Hindlimb muscle (tissue), 1 donor: Measurements from ENCODE around the gene CSN2. TPM values are rescaled to one million over a fixed set of nuclear protein-coding genes. Genes with fewer than 3 reads are reported as not detected.
A peak's percentile ranks its signal among the peaks of the same experiment; 100 is the strongest.
"Not testable (repeated sequence)": the region's sequence is repeated elsewhere in the genome, so short reads cannot be mapped to it uniquely, and the experiment has no call there.

ENCODE experiments used
- DNase-seq: peaks from one replicate; pipeline ENCODE4 v3.0.0-alpha.2; 2013
- polyA plus RNA-seq: library from polyadenylated mRNA; unstranded; fragments of 120-200 nt; gene quantifications from one replicate; pipeline ENCODE4 v1.2.1, GENCODE V29; 2013; ENCODE audit not compliant: insufficient read length

The CSN2 gene, protein sequence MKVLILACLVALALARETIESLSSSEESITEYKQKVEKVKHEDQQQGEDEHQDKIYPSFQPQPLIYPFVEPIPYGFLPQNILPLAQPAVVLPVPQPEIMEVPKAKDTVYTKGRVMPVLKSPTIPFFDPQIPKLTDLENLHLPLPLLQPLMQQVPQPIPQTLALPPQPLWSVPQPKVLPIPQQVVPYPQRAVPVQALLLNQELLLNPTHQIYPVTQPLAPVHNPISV
- polyA plus RNA-seq = not detected

GRCh38 chr4:69965628-69966027, at the start of gene CSN2:
Gene CSN2 (minus strand): TSS chr4:69965728. CDS start chr4:69960995, 4,733 bp downstream.
- no peak for DNase-seq

GRCh38 chr4:70008771-70009170, 43.2 kb upstream of the CSN2 start:
- DNase-seq = no peak

DNA sequence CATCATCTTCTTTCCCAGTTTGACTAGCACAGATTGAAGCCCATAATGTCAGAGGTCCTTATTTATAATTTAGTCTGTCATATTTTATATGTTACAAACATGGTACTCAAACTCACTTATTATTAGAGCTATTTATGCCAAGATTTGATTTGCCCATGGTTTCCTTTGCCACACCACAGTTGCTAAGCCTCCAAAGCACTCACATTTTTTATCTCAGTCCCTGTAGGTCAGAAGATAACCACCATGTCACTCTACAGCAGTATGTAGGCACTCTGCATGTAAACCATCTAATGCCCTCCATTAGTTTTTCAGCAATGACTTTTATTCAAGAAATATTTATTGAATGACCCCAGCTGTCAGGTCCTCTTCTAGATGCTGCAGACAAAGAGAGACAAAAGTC, 37.0 kb upstream of the CSN2 start:
- DNase-seq = no peak

DNA sequence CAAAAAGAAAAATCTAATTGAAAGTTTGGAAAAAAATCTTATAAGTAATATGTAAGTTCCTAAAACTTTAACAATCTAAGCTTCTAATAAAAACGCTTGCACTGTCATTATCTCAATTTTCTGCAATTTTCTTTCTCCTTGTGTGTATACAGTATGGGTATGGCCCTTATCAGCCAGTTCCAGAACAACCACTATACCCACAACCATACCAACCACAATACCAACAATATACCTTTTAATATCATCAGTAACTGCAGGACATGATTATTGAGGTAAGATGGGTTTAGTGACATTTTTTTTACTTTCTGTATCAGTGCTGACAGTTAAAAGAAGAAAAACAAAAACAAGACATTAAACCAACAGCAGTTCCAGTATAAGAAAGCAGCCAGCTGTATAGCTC, 35.2 kb upstream of the CSN2 start:
- no peak for DNase-seq

DNA sequence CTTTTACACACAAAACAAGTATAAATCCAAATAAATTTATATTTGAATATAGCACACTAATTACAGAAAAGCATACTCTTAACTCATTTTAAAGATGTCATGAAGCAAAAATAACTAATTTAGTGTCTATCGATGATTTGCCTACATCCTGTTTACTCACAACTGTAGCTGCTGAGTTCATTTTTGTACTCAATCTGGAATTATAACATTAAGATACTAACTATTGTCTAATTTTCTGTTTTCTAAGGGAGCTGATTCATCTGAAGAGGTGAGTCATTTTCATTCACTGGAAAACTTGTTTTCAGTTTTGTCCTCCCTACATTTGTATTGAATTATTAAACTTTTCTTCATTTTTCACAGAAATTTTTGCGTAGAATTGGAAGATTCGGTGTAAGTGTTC, 33.9 kb upstream of the CSN2 start:
- no peak for DNase-seq

DNA sequence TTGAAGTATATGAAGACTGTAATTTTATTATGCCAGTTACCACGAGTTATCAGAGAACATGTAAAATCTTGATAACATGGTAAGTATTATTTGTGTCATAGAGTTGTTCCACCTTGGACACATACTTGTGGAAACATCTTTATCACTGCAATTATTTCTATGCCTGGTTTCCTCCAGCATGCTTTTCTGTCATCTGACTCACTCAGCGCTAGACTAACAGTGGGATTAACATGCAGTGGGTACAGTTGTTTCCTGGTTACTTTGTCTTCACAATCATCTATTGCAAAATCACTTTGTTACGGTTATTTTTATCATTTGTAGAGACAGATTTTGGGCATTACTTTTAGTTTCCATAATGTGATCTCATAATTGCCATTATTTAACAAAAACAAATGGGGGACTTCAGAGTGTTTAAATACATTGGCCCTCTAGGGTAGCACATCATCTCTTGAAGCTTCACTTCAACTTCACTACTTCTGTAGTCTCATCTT, 30.0 kb upstream of the CSN2 start, which contains the start of gene STATH:
Gene STATH, plus strand, starts transcription at position 441 of the 491 bp plus-strand sequence. CDS start 2,472 bp downstream, outside the sequence.
- DNase-seq = no peak

- no peak for DNase-seq
Measured at GRCh38 chr4:69994782-69995181, 29.3 kb upstream of the CSN2 start.

DNA sequence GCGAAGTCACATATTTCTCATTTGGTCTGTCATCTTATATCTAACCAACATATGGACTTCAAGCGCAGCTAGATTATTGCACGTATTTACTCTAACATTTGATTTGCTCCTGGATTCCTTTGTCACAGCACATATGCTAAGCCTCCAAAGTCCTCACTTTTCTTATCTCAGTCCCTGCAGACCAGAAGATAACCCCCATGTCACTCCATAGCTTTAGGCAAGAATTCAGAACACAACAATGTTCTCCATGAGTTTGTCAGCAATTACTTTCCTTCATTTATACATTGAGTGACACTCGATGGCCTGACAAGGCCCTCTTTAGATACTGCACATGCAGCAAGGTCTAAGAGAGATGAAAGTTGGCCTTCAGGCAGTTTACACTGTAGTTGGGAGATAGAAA, 25.5 kb upstream of the CSN2 start:
- DNase-seq = no peak

DNA sequence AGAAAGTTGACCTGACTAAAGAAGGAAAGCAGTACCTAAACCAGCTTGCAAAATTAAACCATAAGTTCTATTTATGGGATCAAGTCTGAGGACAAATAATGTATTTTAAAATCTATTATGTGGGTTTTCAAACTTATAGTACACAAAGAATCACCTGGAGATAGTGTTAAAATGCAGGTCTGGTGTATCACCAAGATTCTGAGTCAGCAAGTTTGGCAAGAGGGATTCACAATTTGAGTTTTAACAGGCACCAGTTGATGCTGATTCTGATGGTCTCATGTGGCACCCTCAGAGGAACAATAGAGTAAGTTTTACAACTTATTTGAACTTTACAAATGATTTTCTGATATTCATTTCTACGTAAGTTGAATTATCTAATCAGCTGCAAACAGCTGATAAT, 21.1 kb upstream of the CSN2 start:
- DNase-seq = no peak

DNA sequence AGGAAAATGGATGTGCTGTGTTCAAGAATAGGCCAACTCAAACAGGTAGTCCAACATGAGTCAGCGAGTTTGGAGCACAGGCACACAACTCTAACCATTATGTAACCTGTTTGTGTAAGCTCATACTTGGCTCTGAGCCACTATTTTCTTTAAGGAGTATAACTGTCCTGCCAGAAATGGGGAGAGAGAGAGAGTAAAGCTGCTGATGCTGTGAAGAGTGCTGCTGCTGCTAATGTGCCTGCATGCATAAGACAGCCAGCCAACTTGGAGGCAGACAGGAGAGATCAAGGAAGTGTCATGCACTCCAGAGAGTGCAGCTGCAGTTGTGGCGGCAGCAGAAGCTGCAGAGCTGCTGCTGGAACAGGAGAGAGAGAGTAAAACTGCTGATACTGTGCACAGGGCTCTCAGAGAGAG, 18.5 kb upstream of the CSN2 start:
- DNase-seq = peak; percentile 50

GRCh38 chr4:69977582-69977981, 12.1 kb upstream of the CSN2 start:
- no peak for DNase-seq

- DNase-seq = peak; percentile 33
Measured at GRCh38 chr4:69974631-69975030, 9.1 kb upstream of the CSN2 start.

- DNase-seq = no peak
Measured at GRCh38 chr4:69970071-69970470, 4.5 kb upstream of the CSN2 start.

GRCh38 chr4:69957209-69957608, 8.3 kb downstream of the CSN2 start:
- DNase-seq = no peak

GRCh38 chr4:69951602-69952001, 13.9 kb downstream of the CSN2 start:
- no peak for DNase-seq

- DNase-seq = no peak
Measured at GRCh38 chr4:69936566-69936965, 29.0 kb downstream of the CSN2 start.

- DNase-seq = no peak
Measured at GRCh38 chr4:69934150-69934549, 31.4 kb downstream of the CSN2 start.

DNA sequence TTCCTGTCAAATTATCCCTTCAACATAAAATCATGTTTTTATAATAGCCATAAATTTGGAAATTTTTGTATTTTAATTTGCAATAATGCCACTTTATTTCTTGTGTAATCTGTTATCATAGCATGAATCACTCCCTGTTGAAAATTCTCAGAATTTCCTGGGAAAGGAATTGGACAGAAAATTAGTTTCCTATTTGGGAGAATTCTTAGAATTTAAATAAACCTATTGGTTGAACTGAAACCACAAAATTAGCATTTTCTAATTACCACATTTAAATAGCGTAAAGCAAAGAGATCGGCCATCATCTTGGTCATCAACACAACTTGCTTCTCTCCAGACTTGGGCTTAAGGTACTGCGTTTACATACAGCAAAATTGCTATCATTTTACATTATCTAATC, 34.8 kb downstream of the CSN2 start, which contains the start of gene CSN1S1:
Gene CSN1S1, plus strand, starts transcription at position 301 of the 400 bp plus-strand sequence. CDS start 1,488 bp downstream, outside the sequence.
- DNase-seq = no peak

- not testable (repeated sequence) for DNase-seq
Measured at GRCh38 chr4:69923782-69924410, 41.6 kb downstream of the CSN2 start.

DNA sequence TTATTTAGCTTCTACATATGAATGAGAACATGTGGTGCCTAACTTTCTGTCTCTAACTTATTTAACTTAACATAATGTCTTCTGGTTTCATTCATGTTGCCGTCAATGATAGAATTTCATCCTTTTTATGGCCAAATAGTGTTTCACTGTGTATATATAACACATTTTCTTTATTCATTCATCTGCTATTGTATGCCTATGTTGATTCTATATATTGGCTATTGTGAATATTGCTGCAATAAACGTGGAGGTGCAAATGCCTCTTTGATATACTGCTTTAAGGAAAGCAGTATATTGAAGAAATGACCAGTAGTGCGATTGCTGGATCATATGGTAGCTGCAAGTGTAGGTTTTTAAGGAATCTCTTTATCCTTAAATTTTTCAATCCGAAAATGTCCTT, 44.7 kb downstream of the CSN2 start:
- DNase-seq = no peak

DNA sequence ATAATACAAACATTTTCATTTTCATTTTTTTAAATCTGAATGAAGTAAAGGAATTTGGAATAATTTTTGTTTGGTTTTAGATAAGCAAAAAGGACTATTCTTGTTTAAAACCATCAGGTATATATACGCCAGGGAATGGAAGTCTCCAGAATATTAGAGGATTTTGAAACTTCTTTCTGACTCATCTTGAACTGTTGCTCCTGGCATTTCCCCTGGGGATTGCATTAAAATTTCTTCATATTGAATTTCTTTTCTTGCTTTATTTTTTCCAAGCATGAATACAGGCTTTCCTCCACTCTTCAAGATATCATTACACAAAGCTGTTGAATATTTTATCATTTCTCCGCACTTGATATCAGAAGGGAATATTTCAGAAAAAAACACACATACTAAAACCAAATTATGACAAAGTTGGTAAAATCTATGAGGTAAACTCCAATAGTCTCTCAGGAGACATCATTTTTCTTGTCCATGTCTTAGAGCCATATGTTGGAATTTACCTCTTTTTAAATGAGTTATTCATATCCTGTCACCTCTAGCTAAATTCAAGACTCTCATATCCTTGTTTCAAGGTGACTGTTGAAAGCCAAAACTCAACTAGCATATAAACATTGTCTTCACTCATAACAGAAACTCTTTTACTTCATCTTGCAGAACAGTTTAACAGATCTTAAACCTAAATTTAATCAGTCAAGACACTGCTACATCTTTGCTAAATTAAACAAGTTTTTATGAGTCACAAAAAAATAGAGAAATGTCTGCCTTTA, 55.3 kb downstream of the CSN2 start:
- no peak for DNase-seq

DNA sequence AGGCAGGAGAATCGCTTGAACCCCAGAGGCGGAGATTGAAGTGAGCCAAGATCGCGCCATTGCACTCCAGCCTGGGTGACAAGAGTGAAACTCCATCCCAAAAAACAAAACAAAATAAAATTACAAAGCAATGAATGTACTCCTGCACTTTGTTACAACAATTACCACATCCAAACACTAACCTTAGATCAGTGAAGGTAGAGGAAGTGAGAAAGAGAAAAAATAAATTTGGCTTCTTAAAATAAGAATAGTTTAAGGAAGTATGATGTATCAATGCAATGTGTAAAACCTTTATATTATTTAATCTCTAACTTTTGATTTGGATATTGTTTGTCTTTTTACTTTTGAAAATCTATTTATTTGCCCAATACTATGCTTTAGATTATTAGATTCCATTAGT, 56.3 kb downstream of the CSN2 start:
- no peak for DNase-seq

DNA sequence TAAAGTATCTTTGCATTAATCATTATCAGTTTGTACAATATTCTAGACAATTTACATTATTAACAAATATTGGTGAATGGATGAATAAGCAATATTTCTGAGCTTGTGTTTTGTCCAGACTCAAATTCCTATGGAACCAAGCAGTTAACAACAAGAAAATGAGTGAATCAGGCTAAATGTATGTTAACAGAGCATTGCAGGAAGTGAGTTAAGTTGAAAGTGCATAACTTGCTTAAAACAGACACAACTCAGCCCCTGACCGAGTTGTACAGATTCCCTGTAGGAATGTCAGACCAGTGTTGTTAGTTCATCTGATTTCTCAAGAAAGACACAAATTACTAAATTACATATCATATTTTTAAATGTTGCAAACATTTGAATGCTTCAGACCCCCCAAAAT, 58.4 kb downstream of the CSN2 start:
- DNase-seq = no peak
